ENCODE data around the gene TMEM184B. TPM values are rescaled to one million over a fixed set of nuclear protein-coding genes. Genes with fewer than 3 reads are reported as not detected.

Gene TMEM184B
- total and polyA plus RNA-seq, 10 of the 15 experiments (the other 5 are each of a cell fraction or from before 2014, with no cell fraction given) = 0.56 to 22.4 (median 7.9) TPM

DNA sequence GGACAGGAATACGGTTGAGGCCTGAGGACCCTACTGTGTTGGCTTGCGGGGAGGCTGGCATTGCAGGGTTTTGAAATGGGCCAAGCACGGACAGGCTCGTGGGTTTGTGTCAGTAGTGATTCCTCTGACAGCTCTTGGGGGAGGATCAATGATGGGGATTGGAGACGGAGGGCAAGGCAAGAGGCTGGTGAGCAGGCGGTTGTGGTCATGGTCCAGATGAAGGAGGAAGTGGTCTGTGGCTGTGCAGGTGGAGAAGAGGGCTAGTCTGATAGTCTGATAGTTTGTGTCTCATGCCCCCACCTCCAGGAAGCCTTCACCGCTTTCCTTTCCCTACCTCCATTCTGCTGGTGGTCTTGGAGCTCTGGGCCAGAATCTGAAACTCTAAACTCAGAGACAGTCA lies 68.0 kb downstream of the TMEM184B start (continued):
- TF ChIP-seq NFYB (IDR thresholded peaks at IDR 0.05; ENCODE audit: insufficient read depth, low read depth, low read length) = 0 out of 2 replicates have a peak, but pooled peaks have one; percentile 30
- TF ChIP-seq, protein P1, sequence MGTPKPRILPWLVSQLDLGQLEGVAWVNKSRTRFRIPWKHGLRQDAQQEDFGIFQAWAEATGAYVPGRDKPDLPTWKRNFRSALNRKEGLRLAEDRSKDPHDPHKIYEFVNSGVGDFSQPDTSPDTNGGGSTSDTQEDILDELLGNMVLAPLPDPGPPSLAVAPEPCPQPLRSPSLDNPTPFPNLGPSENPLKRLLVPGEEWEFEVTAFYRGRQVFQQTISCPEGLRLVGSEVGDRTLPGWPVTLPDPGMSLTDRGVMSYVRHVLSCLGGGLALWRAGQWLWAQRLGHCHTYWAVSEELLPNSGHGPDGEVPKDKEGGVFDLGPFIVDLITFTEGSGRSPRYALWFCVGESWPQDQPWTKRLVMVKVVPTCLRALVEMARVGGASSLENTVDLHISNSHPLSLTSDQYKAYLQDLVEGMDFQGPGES (IDR thresholded peaks at IDR 0.05) = no peak
- TF ChIP-seq, protein P2, sequence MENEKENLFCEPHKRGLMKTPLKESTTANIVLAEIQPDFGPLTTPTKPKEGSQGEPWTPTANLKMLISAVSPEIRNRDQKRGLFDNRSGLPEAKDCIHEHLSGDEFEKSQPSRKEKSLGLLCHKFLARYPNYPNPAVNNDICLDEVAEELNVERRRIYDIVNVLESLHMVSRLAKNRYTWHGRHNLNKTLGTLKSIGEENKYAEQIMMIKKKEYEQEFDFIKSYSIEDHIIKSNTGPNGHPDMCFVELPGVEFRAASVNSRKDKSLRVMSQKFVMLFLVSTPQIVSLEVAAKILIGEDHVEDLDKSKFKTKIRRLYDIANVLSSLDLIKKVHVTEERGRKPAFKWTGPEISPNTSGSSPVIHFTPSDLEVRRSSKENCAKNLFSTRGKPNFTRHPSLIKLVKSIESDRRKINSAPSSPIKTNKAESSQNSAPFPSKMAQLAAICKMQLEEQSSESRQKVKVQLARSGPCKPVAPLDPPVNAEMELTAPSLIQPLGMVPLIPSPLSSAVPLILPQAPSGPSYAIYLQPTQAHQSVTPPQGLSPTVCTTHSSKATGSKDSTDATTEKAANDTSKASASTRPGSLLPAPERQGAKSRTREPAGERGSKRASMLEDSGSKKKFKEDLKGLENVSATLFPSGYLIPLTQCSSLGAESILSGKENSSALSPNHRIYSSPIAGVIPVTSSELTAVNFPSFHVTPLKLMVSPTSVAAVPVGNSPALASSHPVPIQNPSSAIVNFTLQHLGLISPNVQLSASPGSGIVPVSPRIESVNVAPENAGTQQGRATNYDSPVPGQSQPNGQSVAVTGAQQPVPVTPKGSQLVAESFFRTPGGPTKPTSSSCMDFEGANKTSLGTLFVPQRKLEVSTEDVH (IDR thresholded peaks at IDR 0.05; ENCODE audit: low read depth, partially characterized antibody) = no peak
- peak; percentile 77; the same call in 1 of the 2 replicates for TF ChIP-seq CBFB (IDR thresholded peaks at IDR 0.05; ENCODE audit: low read depth)
- TF ChIP-seq, protein P3, sequence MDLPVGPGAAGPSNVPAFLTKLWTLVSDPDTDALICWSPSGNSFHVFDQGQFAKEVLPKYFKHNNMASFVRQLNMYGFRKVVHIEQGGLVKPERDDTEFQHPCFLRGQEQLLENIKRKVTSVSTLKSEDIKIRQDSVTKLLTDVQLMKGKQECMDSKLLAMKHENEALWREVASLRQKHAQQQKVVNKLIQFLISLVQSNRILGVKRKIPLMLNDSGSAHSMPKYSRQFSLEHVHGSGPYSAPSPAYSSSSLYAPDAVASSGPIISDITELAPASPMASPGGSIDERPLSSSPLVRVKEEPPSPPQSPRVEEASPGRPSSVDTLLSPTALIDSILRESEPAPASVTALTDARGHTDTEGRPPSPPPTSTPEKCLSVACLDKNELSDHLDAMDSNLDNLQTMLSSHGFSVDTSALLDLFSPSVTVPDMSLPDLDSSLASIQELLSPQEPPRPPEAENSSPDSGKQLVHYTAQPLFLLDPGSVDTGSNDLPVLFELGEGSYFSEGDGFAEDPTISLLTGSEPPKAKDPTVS (IDR thresholded peaks at IDR 0.05; ENCODE audit: low read depth, low read length) = no peak
- TF ChIP-seq EP300 (IDR thresholded peaks at IDR 0.05; ENCODE audit: borderline replicate concordance in 1 of 2, control insufficient read depth in 1 of 2, low read depth in 2 of 2, low read length in 2 of 2) = 0 out of 4 replicates have a peak, but pooled peaks have one; percentile 29 to 59
- TF ChIP-seq SREBF1 (IDR thresholded peaks at IDR 0.05; ENCODE audit: low read length) = no peak
- TF ChIP-seq, protein P4, sequence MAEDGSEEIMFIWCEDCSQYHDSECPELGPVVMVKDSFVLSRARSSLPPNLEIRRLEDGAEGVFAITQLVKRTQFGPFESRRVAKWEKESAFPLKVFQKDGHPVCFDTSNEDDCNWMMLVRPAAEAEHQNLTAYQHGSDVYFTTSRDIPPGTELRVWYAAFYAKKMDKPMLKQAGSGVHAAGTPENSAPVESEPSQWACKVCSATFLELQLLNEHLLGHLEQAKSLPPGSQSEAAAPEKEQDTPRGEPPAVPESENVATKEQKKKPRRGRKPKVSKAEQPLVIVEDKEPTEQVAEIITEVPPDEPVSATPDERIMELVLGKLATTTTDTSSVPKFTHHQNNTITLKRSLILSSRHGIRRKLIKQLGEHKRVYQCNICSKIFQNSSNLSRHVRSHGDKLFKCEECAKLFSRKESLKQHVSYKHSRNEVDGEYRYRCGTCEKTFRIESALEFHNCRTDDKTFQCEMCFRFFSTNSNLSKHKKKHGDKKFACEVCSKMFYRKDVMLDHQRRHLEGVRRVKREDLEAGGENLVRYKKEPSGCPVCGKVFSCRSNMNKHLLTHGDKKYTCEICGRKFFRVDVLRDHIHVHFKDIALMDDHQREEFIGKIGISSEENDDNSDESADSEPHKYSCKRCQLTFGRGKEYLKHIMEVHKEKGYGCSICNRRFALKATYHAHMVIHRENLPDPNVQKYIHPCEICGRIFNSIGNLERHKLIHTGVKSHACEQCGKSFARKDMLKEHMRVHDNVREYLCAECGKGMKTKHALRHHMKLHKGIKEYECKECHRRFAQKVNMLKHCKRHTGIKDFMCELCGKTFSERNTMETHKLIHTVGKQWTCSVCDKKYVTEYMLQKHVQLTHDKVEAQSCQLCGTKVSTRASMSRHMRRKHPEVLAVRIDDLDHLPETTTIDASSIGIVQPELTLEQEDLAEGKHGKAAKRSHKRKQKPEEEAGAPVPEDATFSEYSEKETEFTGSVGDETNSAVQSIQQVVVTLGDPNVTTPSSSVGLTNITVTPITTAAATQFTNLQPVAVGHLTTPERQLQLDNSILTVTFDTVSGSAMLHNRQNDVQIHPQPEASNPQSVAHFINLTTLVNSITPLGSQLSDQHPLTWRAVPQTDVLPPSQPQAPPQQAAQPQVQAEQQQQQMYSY (CRISPR knock-in tag; IDR thresholded peaks at IDR 0.05) = no peak
- TF ChIP-seq, protein P5, sequence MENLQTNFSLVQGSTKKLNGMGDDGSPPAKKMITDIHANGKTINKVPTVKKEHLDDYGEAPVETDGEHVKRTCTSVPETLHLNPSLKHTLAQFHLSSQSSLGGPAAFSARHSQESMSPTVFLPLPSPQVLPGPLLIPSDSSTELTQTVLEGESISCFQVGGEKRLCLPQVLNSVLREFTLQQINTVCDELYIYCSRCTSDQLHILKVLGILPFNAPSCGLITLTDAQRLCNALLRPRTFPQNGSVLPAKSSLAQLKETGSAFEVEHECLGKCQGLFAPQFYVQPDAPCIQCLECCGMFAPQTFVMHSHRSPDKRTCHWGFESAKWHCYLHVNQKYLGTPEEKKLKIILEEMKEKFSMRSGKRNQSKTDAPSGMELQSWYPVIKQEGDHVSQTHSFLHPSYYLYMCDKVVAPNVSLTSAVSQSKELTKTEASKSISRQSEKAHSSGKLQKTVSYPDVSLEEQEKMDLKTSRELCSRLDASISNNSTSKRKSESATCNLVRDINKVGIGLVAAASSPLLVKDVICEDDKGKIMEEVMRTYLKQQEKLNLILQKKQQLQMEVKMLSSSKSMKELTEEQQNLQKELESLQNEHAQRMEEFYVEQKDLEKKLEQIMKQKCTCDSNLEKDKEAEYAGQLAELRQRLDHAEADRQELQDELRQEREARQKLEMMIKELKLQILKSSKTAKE (IDR thresholded peaks at IDR 0.05; ENCODE audit: low read depth, poor library complexity, severe bottlenecking) = peak; percentile 27
- TF ChIP-seq, protein P6, sequence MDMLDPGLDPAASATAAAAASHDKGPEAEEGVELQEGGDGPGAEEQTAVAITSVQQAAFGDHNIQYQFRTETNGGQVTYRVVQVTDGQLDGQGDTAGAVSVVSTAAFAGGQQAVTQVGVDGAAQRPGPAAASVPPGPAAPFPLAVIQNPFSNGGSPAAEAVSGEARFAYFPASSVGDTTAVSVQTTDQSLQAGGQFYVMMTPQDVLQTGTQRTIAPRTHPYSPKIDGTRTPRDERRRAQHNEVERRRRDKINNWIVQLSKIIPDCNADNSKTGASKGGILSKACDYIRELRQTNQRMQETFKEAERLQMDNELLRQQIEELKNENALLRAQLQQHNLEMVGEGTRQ (IDR thresholded peaks at IDR 0.05; ENCODE audit: borderline replicate concordance, low read depth, low read length) = no peak
- peak; percentile 46; the same call in 1 of the 2 replicates for TF ChIP-seq DPF2 (IDR thresholded peaks at IDR 0.05)
- no peak for TF ChIP-seq RBBP5 (conservative IDR thresholded peaks at IDR 0.05)
- no peak for TF ChIP-seq MEF2B (IDR thresholded peaks at IDR 0.05; ENCODE audit: partially characterized antibody, poor library complexity, severe bottlenecking)
- no peak for TF ChIP-seq FOXM1 (IDR thresholded peaks at IDR 0.05; ENCODE audit: low read depth, low read length)
- TF ChIP-seq HDAC6 (IDR thresholded peaks at IDR 0.05; ENCODE audit: unreplicated experiment) = no peak
- no peak for TF ChIP-seq HCFC1 (IDR thresholded peaks at IDR 0.05; ENCODE audit: low read length)
- TF ChIP-seq ZNF274 (IDR thresholded peaks at IDR 0.05; ENCODE audit: insufficient read depth, insufficient read length) = no peak

All from GM12878 (cell line).